Prostate gland (tissue), 2 donors: ENCODE measurements around the gene SPATA20. TPM values are rescaled to one million over a fixed set of nuclear protein-coding genes. Genes with fewer than 3 reads are reported as not detected.
A peak's percentile ranks its signal among the peaks of the same experiment; 100 is the strongest.

Experiments
- DNase-seq: peaks from one replicate; pipeline ENCODE4 v3.0.0-alpha.2; 2019; ENCODE audit warnings: low spot score
- H3K27ac ChIP-seq, 2 donors: fragments of 200-600 bp; sonication (generic); 2 replicates each; pipeline ENCODE4 v1.5.1; 2017 to 2019
- H3K27me3 ChIP-seq: fragments of 200-600 bp; sonication (generic); replicated peaks from 2 replicates; pipeline ENCODE4 v1.5.1; 2019; ENCODE audit not compliant: insufficient read depth
- H3K36me3 ChIP-seq, 2 donors: fragments of 200-600 bp; sonication (generic); 1 replicate in 1 of 2; 2 replicates in 1 of 2; pipeline versions ENCODE4 v1.5.1 to v1.8.1; 2017 to 2019
- H3K4me1 ChIP-seq: fragments of 200-600 bp; sonication (generic); replicated peaks from 2 replicates; pipeline ENCODE4 v1.5.1; 2019
- H3K4me3 ChIP-seq, 2 donors: fragments of 200-600 bp; sonication (generic); 2 replicates each; pipeline ENCODE4 v1.5.1; 2017 to 2019
- H3K9me3 ChIP-seq: fragments of 200-600 bp; sonication (generic); 2 replicates; pipeline ENCODE4 v1.5.1; 2017
- CTCF ChIP-seq, 4 experiments: fragments of 200-600 bp in 2 of 4; fragments of 450-650 bp in 2 of 4; sonication (generic) in 2 of 4; IDR thresholded peaks; 1 replicate in 3 of 4; 2 replicates in 1 of 4; pipeline ENCODE4 v1.5.1; 2016 to 2019; ENCODE audit warnings: antibody characterized with exemption in 4 of 4, mild to moderate bottlenecking in 2 of 4, moderate library complexity in 2 of 4
- POLR2A ChIP-seq: fragments of 450-650 bp; IDR thresholded peaks from one replicate; pipeline ENCODE4 v1.6.1; 2016; ENCODE audit warnings: antibody characterized with exemption, mild to moderate bottlenecking
- POLR2AphosphoS5 ChIP-seq: sonication (generic); formaldehyde crosslinking; IDR thresholded peaks from one replicate; pipeline ENCODE4 v1.6.1; 2017; ENCODE audit warnings: antibody characterized with exemption
- WGBS: methylation state at CpG from one replicate; pipeline ENCODE4 v1.1.5; 2018; 5-methylcytosine and 5-hydroxymethylcytosine counted together
- intact Hi-C: fragments of 100-400 bp; cut with DNase I; formaldehyde crosslinking; loops from one replicate; pipeline ENCODE4 v1.14.2; 2022
- total RNA-seq, 2 donors: library from RNA; depleted of rRNA; stranded (reverse); fragments of >200 nt; gene quantifications; one replicate each; pipeline ENCODE4 v1.1.0, GENCODE V29; 2016

The SPATA20 gene
- total RNA-seq, 2 donors from 2014 or later = 188 to 208 TPM

GRCh38 chr17:50585346-50585745, 38.4 kb downstream of the SPATA20 start:
- Histone ChIP-seq H3K9me3 (no peaks in the 10 kb centered on the region), H3K36me3 (no peaks in the 10 kb centered on the region), H3K4me3 (no peak overlapping the region), H3K27ac (no peak overlapping the region), H3K4me1 (peaks cover 17% of the 10 kb centered on the region), H3K27me3 (no peaks in the 10 kb centered on the region)
- intact Hi-C loops = no loop called here
- DNase-seq = no peak
- WGBS = 76% methylated on average over 4 of the region's 4 CpGs
- TF ChIP-seq CTCF (IDR thresholded peaks at IDR 0.05) (no peak), POLR2A (no peak), POLR2AphosphoS5 (no peak)

- intact Hi-C loops = no loop called here
- no peaks in the 10 kb centered on the region for H3K9me3 ChIP-seq
- no peak for DNase-seq
- no peak for TF ChIP-seq CTCF (IDR thresholded peaks at IDR 0.05)
- TF ChIP-seq POLR2AphosphoS5 = no peak
- no peak for TF ChIP-seq POLR2A
- H3K4me3 ChIP-seq = no peak overlapping the region
- H3K27ac ChIP-seq = no peak overlapping the region
- H3K4me1 ChIP-seq = peaks cover 22% of the 10 kb centered on the region
- WGBS = 90% methylated on average over 8 of the region's 8 CpGs
- no peaks in the 10 kb centered on the region for H3K27me3 ChIP-seq
- H3K36me3 ChIP-seq = no peaks in the 10 kb centered on the region
These were observed 38.9 kb downstream of the SPATA20 start for GRCh38 chr17:50585891-50586290.

- 94% methylated on average over 9 of the region's 9 CpGs for WGBS
- Histone ChIP-seq H3K9me3 (no peaks in the 10 kb centered on the region), H3K4me3 (no peak overlapping the region), H3K27ac (no peak overlapping the region), H3K4me1 (peaks cover 29% of the 10 kb centered on the region), H3K27me3 (no peaks in the 10 kb centered on the region), H3K36me3 (no peaks in the 10 kb centered on the region)
- DNase-seq = no peak
- intact Hi-C loops = no loop called here
- TF ChIP-seq POLR2A = no peak
- TF ChIP-seq POLR2AphosphoS5 = no peak
- TF ChIP-seq CTCF (IDR thresholded peaks at IDR 0.05) = no peak
These were observed 39.7 kb downstream of the SPATA20 start for GRCh38 chr17:50586421-50587247.

- TF ChIP-seq POLR2AphosphoS5 = no peak
- DNase-seq = no peak
- peaks cover 29% of the 10 kb centered on the region for H3K4me1 ChIP-seq
- intact Hi-C loops = no loop called here
- H3K27me3 ChIP-seq = no peaks in the 10 kb centered on the region
- WGBS = 87% methylated on average over 9 of the region's 9 CpGs
- H3K36me3 ChIP-seq = no peaks in the 10 kb centered on the region
- H3K4me3 ChIP-seq = no peak overlapping the region
- no peaks in the 10 kb centered on the region for H3K9me3 ChIP-seq
- H3K27ac ChIP-seq = no peak overlapping the region
These were observed 40.6 kb downstream of the SPATA20 start for GRCh38 chr17:50587571-50587970.

GRCh38 chr17:50588391-50589049, 41.5 kb downstream of the SPATA20 start:
- Histone ChIP-seq H3K27ac (peak overlapping the region; percentile 47 to 54), H3K36me3 (no peaks in the 10 kb centered on the region), H3K4me1 (peaks cover 29% of the 10 kb centered on the region), H3K9me3 (no peaks in the 10 kb centered on the region), H3K27me3 (no peaks in the 10 kb centered on the region), H3K4me3 (no peak overlapping the region)
- DNase-seq = no peak
- WGBS = 56% methylated on average over 18 of the region's 18 CpGs
- TF ChIP-seq POLR2AphosphoS5 = no peak
- TF ChIP-seq POLR2A = no peak
- TF ChIP-seq CTCF (IDR thresholded peaks at IDR 0.05) = no peak
- intact Hi-C loops = no loop called here
